ENCODE data around the gene TERF2IP. TPM values are rescaled to one million over a fixed set of nuclear protein-coding genes. Genes with fewer than 3 reads are reported as not detected.

Gene TERF2IP
- total and polyA plus RNA-seq, 2 experiments from 2014 or later, result 12.0 to 18.0 TPM

DNA sequence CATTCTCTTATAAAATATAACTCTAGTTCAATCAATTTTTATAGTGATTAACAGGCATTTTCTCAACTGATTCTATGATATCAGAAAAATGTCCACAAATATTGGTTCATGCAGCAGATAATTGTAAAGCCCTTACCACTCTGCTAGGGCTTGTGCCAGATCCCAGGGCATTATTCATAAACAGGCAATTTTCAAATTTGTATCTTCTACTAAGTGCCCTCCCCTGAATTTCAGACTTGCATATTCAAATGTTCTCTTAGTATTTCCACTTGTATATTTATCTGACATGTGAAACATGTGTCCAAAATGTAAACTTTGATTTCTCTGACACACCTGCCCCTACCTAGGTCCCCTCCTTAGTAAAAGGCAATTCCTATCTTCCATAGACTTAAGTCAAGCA lies 19.9 kb downstream of the TERF2IP start:
- no peak for DNase-seq (ENCODE audit: low spot score)
- H3K27me3 Mint-ChIP-seq (ENCODE audit: insufficient read depth, low read depth, poor library complexity), result peaks cover 4% of the 10 kb centered on the region
- no peaks in the 10 kb centered on the region; the same call in 1 of the 3 replicates for H3K36me3 Mint-ChIP-seq (ENCODE audit: low read depth)
- H3K9me3 Mint-ChIP-seq, result peaks cover 48% of the 10 kb centered on the region
- no peak overlapping the region for H3K4me3 Mint-ChIP-seq
- no peaks in the 10 kb centered on the region for H3K79me2 ChIP-seq (replicated peaks; ENCODE audit: insufficient read depth)
- no peak overlapping the region for H3K4me3 ChIP-seq
- no peak overlapping the region for H3K27ac ChIP-seq (ENCODE audit: low read depth)
- H3K27me3 ChIP-seq (ENCODE audit: insufficient read depth), result no peaks in the 10 kb centered on the region
- no peaks in the 10 kb centered on the region for H3K4me1 ChIP-seq (ENCODE audit: insufficient read depth)
- no peak for ATAC-seq
- TF ChIP-seq ZNF114 (CRISPR knock-in tag; IDR thresholded peaks at IDR 0.05), result no peak
- TF ChIP-seq EZH2phosphoT487 (IDR thresholded peaks at IDR 0.05; ENCODE audit: unreplicated experiment), result no peak
- TF ChIP-seq, protein P1, sequence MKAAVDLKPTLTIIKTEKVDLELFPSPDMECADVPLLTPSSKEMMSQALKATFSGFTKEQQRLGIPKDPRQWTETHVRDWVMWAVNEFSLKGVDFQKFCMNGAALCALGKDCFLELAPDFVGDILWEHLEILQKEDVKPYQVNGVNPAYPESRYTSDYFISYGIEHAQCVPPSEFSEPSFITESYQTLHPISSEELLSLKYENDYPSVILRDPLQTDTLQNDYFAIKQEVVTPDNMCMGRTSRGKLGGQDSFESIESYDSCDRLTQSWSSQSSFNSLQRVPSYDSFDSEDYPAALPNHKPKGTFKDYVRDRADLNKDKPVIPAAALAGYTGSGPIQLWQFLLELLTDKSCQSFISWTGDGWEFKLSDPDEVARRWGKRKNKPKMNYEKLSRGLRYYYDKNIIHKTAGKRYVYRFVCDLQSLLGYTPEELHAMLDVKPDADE (IDR thresholded peaks at IDR 0.05), result no peak
- TF ChIP-seq POLR2AphosphoS5 (IDR thresholded peaks at IDR 0.05; ENCODE audit: low read depth), result no peak
- no peak for TF ChIP-seq CREB1 (CRISPR knock-in tag; IDR thresholded peaks at IDR 0.05; ENCODE audit: low read depth)
- TF ChIP-seq EZH2 (IDR thresholded peaks at IDR 0.05; ENCODE audit: low read depth, unreplicated experiment), result no peak
- TF ChIP-seq, protein P2, sequence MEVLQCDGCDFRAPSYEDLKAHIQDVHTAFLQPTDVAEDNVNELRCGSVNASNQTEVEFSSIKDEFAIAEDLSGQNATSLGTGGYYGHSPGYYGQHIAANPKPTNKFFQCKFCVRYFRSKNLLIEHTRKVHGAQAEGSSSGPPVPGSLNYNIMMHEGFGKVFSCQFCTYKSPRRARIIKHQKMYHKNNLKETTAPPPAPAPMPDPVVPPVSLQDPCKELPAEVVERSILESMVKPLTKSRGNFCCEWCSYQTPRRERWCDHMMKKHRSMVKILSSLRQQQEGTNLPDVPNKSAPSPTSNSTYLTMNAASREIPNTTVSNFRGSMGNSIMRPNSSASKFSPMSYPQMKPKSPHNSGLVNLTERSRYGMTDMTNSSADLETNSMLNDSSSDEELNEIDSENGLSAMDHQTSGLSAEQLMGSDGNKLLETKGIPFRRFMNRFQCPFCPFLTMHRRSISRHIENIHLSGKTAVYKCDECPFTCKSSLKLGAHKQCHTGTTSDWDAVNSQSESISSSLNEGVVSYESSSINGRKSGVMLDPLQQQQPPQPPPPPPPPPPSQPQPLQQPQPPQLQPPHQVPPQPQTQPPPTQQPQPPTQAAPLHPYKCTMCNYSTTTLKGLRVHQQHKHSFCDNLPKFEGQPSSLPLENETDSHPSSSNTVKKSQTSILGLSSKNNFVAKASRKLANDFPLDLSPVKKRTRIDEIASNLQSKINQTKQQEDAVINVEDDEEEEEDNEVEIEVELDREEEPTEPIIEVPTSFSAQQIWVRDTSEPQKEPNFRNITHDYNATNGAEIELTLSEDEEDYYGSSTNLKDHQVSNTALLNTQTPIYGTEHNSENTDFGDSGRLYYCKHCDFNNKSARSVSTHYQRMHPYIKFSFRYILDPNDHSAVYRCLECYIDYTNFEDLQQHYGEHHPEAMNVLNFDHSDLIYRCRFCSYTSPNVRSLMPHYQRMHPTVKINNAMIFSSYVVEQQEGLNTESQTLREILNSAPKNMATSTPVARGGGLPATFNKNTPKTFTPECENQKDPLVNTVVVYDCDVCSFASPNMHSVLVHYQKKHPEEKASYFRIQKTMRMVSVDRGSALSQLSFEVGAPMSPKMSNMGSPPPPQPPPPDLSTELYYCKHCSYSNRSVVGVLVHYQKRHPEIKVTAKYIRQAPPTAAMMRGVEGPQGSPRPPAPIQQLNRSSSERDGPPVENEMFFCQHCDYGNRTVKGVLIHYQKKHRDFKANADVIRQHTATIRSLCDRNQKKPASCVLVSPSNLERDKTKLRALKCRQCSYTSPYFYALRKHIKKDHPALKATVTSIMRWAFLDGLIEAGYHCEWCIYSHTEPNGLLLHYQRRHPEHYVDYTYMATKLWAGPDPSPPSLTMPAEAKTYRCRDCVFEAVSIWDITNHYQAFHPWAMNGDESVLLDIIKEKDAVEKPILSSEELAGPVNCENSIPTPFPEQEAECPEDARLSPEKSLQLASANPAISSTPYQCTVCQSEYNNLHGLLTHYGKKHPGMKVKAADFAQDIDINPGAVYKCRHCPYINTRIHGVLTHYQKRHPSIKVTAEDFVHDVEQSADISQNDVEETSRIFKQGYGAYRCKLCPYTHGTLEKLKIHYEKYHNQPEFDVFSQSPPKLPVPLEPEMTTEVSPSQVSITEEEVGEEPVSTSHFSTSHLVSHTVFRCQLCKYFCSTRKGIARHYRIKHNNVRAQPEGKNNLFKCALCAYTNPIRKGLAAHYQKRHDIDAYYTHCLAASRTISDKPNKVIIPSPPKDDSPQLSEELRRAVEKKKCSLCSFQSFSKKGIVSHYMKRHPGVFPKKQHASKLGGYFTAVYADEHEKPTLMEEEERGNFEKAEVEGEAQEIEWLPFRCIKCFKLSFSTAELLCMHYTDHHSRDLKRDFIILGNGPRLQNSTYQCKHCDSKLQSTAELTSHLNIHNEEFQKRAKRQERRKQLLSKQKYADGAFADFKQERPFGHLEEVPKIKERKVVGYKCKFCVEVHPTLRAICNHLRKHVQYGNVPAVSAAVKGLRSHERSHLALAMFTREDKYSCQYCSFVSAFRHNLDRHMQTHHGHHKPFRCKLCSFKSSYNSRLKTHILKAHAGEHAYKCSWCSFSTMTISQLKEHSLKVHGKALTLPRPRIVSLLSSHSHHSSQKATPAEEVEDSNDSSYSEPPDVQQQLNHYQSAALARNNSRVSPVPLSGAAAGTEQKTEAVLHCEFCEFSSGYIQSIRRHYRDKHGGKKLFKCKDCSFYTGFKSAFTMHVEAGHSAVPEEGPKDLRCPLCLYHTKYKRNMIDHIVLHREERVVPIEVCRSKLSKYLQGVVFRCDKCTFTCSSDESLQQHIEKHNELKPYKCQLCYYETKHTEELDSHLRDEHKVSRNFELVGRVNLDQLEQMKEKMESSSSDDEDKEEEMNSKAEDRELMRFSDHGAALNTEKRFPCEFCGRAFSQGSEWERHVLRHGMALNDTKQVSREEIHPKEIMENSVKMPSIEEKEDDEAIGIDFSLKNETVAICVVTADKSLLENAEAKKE (CRISPR knock-in tag; IDR thresholded peaks at IDR 0.05), result no peak
- no peak for TF ChIP-seq ZNF331 (CRISPR knock-in tag; IDR thresholded peaks at IDR 0.05; ENCODE audit: low read depth)
- no peak for TF ChIP-seq STAT1 (IDR thresholded peaks at IDR 0.05; ENCODE audit: unreplicated experiment)
- TF ChIP-seq, protein P3, sequence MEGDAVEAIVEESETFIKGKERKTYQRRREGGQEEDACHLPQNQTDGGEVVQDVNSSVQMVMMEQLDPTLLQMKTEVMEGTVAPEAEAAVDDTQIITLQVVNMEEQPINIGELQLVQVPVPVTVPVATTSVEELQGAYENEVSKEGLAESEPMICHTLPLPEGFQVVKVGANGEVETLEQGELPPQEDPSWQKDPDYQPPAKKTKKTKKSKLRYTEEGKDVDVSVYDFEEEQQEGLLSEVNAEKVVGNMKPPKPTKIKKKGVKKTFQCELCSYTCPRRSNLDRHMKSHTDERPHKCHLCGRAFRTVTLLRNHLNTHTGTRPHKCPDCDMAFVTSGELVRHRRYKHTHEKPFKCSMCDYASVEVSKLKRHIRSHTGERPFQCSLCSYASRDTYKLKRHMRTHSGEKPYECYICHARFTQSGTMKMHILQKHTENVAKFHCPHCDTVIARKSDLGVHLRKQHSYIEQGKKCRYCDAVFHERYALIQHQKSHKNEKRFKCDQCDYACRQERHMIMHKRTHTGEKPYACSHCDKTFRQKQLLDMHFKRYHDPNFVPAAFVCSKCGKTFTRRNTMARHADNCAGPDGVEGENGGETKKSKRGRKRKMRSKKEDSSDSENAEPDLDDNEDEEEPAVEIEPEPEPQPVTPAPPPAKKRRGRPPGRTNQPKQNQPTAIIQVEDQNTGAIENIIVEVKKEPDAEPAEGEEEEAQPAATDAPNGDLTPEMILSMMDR (conservative IDR thresholded peaks at IDR 0.05; ENCODE audit: low read depth in 2 of 2), result no peak
- TF ChIP-seq, protein P4, sequence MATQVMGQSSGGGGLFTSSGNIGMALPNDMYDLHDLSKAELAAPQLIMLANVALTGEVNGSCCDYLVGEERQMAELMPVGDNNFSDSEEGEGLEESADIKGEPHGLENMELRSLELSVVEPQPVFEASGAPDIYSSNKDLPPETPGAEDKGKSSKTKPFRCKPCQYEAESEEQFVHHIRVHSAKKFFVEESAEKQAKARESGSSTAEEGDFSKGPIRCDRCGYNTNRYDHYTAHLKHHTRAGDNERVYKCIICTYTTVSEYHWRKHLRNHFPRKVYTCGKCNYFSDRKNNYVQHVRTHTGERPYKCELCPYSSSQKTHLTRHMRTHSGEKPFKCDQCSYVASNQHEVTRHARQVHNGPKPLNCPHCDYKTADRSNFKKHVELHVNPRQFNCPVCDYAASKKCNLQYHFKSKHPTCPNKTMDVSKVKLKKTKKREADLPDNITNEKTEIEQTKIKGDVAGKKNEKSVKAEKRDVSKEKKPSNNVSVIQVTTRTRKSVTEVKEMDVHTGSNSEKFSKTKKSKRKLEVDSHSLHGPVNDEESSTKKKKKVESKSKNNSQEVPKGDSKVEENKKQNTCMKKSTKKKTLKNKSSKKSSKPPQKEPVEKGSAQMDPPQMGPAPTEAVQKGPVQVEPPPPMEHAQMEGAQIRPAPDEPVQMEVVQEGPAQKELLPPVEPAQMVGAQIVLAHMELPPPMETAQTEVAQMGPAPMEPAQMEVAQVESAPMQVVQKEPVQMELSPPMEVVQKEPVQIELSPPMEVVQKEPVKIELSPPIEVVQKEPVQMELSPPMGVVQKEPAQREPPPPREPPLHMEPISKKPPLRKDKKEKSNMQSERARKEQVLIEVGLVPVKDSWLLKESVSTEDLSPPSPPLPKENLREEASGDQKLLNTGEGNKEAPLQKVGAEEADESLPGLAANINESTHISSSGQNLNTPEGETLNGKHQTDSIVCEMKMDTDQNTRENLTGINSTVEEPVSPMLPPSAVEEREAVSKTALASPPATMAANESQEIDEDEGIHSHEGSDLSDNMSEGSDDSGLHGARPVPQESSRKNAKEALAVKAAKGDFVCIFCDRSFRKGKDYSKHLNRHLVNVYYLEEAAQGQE (IDR thresholded peaks at IDR 0.05; ENCODE audit: unreplicated experiment), result no peak
- no peak for TF ChIP-seq JUNB (IDR thresholded peaks at IDR 0.05; ENCODE audit: unreplicated experiment)
- no peak for TF ChIP-seq NANOG (IDR thresholded peaks at IDR 0.05; ENCODE audit: borderline replicate concordance)
- H3K27ac Mint-ChIP-seq, result no peak overlapping the region
- no peak overlapping the region for H3K4me2 ChIP-seq
- H3K36me3 ChIP-seq (ENCODE audit: insufficient read depth), result no peaks in the 10 kb centered on the region
- no peaks in the 10 kb centered on the region for H3K4me1 Mint-ChIP-seq
- no peak overlapping the region for H2AFZ ChIP-seq
- no peaks in the 10 kb centered on the region for H3F3A ChIP-seq (replicated peaks; ENCODE audit: low read depth)
- H3K9me2 ChIP-seq (ENCODE audit: insufficient read depth), result no peaks in the 10 kb centered on the region
- no peaks in the 10 kb centered on the region for H4K20me1 ChIP-seq (replicated peaks; ENCODE audit: insufficient read depth)
